ENCODE data around the gene LYRM1.
"Not testable (repeated sequence)": the region's sequence is repeated elsewhere in the genome, so short reads cannot be mapped to it uniquely, and the experiment has no call there.

LYRM1 gene

DNA sequence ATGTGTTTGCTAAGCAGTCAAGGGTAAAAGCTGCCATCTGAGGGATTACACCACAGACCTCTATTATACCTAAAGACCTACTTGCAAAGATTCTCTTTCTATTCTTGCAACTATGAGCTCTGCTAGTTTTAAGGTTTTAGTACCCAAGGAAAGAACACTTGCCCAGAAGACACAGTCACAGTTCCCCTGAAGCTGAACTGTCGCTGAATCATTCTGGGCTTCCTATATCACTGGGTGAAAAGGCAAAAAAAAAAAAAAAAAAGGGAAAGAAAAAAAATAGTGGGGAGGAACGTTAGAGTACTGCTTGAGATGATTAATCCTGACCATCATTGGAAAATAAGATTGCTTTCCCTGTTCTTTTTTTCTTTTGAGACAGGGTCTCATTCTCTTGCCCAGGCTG is 37.9 kb downstream of the LYRM1 start:
- FAIRE-seq: no peak

- FAIRE-seq: no peak
These were observed 39.0 kb downstream of the LYRM1 start for GRCh38 chr16:20939611-20940010.

DNA sequence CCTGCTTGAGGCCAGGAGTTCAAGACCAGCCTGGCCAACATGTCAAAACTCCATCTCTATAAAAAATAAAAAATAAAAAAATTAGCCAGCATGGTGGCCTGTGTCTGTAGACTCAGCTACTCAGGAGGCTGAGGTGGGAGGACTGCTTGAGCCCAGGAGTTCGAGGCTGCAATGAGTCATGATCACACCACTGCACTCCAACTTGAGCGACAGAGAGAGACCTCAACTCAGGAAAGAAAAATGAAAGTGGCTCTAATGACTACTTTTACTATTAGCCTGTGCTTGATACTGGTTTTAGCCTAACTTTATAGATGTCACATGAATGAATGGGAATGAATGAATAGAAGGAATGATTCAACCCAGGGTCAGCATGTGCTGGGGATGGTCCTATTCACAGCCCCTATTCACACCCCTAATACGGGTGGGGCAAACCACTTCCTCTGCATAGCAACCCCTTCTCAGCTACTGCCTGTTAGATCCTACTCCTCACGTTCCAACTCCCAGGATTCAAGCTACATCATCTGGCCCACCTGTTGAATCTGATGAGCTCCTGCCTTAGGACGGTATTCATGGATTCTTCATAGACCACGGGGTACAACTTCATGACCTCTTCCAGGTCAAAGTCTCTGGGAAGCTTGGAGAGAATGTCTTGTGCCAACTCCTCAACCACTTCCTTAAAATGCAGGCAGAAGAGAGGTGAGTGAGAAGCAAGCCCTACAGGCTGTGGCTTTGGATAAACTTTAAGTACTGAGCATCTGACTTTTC is 40.5 kb downstream of the LYRM1 start:
- no peak for FAIRE-seq

GRCh38 chr16:20941636-20941926 is 41.0 kb downstream of the LYRM1 start:
- FAIRE-seq: no peak

GRCh38 chr16:20942256-20942655 is 41.7 kb downstream of the LYRM1 start:
- no peak for FAIRE-seq

DNA sequence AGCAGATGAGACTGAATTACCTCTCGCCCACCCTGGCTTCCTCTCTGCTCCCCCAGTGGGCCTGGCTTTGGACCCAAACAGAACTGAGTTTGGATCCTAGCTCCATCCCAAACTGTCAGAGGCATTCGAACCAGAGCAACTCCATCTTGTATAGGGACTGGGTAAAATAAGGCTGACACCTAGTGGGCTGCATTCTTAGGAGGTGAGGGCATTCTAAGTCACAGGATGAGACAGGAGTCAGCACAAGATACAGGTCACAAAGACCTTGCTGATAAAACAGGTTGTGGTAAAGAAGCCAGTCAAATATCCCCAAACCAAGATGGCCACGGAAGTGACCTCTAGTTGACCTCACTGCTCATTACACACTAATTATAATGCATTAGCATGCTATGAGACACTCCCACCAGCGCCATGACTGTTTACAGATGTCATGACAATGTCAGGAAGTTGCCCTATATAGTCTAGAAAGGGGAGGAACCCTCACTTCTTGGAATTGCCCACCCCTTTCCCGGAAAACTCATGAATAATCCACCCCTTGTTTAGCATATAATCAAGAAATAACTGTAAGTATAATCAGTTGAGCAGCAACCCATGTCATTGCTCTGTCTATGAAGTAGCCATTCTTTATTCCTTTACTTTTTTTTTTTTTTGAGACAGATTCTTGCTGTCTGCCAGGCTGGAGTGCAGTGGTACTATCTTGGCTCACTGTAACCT is 44.4 kb downstream of the LYRM1 start:
- FAIRE-seq: no peak

GRCh38 chr16:20945575-20945875 is 45.0 kb downstream of the LYRM1 start:
- not testable (repeated sequence) for FAIRE-seq

- no peak for FAIRE-seq
These were observed 45.6 kb downstream of the LYRM1 start for GRCh38 chr16:20946015-20946629.

DNA sequence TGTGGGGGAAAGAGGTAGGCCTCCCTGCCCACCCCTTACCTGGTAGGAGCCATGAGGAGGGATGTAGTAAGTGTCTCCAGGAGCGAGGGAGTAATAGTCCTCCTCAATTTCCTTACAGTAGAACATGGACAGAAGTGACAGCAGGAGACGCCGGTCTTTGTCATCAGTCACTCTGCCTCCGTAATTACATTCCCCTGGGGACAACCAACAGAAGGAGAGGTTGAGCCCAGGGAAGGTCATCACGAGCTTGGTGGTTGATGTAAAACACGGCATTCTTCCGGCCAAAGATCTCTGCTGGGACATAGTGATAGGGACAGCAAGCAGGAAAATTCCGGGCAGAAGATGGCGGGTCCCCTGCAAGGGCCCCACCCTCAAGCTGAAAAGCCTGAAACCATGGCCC is 47.9 kb downstream of the LYRM1 start:
- no peak for FAIRE-seq

- FAIRE-seq: no peak
These were observed 49.1 kb downstream of the LYRM1 start for GRCh38 chr16:20949660-20950059.

DNA sequence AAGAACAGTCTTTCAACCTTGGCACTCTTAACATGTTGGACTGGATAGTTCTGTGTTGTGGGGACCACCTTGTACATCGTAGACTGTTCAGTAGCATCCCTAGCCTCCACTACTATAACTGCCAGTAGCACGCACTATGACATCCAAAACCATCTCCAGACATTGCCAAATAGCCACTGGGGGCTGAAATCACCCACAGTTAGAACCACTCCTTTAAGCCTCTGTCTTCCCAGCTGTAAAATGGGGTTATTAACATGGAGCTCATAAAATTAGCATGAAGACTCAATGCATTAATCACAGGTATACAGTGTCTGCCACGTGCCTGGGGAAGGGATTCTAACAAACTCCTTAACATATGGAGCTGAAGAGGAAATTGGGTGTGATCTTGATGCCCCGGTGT is 49.7 kb downstream of the LYRM1 start:
- no peak for FAIRE-seq

- FAIRE-seq: no peak
These were observed 51.8 kb downstream of the LYRM1 start for GRCh38 chr16:20952139-20952920.

- no peak for FAIRE-seq
These were observed 54.0 kb downstream of the LYRM1 start for GRCh38 chr16:20954574-20954973.

DNA sequence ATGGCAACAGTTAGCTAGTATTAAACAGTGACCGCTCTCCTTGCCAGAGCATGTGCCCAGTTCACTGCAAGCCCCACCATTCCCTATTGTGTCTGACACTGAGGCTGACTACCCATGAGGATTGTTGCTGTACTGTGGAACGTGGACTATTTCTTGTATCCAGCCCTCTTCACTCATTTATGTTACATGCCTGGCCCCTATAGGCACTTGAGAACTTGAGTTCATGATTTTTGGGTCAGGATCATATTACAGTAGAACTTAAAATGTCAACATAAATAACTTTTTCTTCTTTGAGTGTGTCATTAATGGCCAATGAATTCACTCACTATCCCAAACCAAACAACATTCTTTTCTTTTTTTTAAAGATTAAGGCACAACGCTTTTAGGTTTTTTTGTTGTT is 55.7 kb downstream of the LYRM1 start:
- no peak for FAIRE-seq

DNA sequence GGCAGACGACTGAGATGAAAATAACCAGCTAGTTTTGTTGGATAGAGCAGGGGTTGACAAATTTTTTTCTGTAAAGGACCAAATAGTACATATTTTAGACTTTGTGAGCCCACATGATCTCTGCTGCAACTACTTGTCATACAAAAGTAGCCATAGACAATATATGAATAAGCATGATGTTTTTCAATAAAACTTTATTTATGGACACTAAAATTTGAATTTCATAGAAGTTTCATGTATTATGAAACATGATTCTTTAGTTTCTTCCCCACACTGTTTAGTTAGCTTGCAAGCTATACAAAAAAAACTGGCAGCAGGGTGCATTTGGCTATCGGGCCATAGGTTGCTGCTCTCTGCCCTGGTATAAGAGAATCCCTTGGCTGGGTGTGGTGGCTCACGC is 56.6 kb downstream of the LYRM1 start:
- no peak for FAIRE-seq

DNA sequence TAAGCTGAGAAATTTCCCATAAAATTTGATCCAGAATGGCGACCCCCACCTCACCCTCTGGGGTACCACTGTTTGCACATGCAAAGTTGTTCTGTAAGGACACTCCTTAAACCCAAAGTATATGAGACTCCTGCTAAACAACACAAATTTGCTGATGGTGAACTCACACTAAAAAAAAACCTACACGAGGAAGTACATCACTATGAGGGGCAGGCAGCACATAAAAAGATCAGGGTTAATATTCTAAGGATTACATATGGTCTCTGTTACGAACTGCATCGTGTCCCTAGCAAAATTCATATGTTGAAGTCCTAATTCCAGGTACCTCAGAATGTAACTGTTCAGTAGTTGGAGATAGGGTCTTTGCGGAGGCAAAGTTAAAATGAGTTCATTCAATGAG is 60.3 kb downstream of the LYRM1 start:
- no peak for FAIRE-seq

DNA sequence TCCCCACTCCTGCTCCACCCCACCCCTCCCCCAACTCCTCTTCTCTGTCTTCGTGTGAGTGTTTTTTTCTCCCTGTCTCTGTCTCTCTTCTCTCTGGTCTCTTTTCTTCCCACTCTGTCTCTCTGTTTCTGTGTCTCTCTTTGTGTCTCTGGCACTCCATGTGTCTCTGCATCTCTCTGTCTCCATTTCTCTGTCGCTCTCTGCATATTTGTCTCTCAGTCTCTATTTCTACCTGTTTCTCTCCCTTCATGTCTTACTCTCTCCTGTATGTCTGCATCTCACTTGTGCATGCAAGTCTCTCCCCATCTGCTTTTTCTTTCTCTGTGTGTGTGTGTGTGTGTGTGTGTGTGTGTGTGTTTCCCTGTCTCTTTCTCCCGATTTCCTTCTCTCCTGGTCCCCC is 68.2 kb downstream of the LYRM1 start:
- no peak for FAIRE-seq

GRCh38 chr16:20969386-20969785 is 68.8 kb downstream of the LYRM1 start:
- FAIRE-seq: no peak

- FAIRE-seq: no peak
These were observed 70.8 kb downstream of the LYRM1 start for GRCh38 chr16:20971401-20971800.

DNA sequence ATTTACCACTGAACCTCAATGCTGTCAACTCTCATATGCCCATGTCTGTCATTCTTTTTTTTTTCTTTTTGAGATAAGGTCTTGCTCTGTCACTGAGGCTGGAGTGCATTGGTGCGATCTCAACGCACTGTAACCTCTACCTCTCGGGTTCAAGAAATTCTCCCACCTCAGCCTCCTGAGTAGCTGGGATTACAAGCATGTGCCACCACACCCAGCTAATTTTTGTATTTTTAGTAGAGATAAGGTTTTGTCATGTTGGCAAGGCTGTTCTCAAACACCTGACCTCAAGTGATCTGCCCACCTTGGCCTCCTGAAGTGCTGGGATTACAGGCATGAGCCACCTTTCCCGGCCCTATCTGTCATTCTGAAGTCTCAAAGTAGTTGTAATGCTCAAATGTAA is 72.6 kb downstream of the LYRM1 start:
- FAIRE-seq: not testable (repeated sequence)

Measured in islet of Langerhans (tissue), 1 donor.